Skeletal muscle satellite cell (primary cell): ENCODE data around the gene LCAT.

Source experiments
- H3K27me3 ChIP-seq: 2 replicates; pipeline ENCODE4 v1.7.0; 2013; ENCODE audit warnings: low read length; ENCODE audit not compliant: control insufficient read depth, insufficient read depth
- H3K36me3 ChIP-seq: 2 replicates; pipeline ENCODE4 v1.7.0; 2013; ENCODE audit warnings: mild to moderate bottlenecking, control low read depth, low read length; ENCODE audit not compliant: insufficient read depth
- H3K4me1 ChIP-seq: 2 replicates; pipeline ENCODE4 v1.7.0; 2013; ENCODE audit warnings: low read length; ENCODE audit not compliant: control insufficient read depth, insufficient read depth
- H3K4me2 ChIP-seq: 2 replicates; pipeline ENCODE4 v1.7.0; 2013; ENCODE audit warnings: mild to moderate bottlenecking, low read length
- H3K4me3 ChIP-seq: 2 replicates; pipeline ENCODE4 v1.7.0; 2013; ENCODE audit warnings: low read length
- H3K9ac ChIP-seq: 2 replicates; pipeline ENCODE4 v1.7.0; 2013; ENCODE audit warnings: mild to moderate bottlenecking, low read depth, low read length, moderate library complexity
- H3K9me3 ChIP-seq: replicated peaks from 2 replicates; pipeline ENCODE4 v1.7.0; 2013; ENCODE audit warnings: mild to moderate bottlenecking, control low read depth, low read length

LCAT gene

DNA sequence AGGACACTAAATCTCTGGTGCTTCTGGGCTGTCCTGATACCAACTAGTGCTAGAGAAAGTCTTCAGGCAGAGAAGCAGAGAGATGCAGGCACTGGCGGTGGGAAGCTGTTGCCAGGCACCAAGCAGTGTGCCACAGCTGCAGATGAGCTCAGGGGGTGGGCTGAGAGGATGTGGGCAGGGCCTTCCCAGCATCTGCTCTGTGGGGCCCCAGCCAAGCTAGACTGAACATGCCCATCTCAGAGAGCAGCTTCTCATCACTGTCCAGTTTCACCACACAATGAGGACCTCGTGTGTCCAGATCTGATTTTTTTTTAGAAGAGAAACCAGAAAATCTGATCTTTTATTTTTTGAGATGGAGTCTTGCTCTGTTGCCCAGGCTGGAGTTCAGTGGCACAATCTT lies 33.8 kb downstream of the LCAT start:
- Histone ChIP-seq H3K36me3 (peaks cover 14% of the 10 kb centered on the region), H3K9ac (no peak overlapping the region)

DNA sequence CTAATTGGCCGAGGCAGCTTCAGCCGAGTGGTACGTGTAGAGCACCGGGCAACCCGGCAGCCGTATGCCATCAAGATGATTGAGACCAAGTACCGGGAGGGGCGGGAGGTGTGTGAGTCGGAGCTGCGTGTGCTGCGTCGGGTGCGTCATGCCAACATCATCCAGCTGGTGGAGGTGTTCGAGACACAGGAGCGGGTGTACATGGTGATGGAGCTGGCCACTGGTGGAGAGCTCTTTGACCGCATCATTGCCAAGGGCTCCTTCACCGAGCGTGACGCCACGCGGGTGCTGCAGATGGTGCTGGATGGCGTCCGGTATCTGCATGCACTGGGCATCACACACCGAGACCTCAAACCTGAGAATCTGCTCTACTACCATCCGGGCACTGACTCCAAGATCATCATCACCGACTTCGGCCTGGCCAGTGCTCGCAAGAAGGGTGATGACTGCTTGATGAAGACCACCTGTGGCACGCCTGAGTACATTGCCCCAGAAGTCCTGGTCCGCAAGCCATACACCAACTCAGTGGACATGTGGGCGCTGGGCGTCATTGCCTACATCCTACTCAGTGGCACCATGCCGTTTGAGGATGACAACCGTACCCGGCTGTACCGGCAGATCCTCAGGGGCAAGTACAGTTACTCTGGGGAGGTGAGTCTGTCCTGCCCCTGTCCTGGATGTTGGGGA lies 34.7 kb downstream of the LCAT start:
- no peak overlapping the region for H3K9ac ChIP-seq
- no peaks in the 10 kb centered on the region for H3K4me1 ChIP-seq
- H3K27me3 ChIP-seq, result no peaks in the 10 kb centered on the region
- no peak overlapping the region for H3K4me2 ChIP-seq
- peaks cover 14% of the 10 kb centered on the region for H3K36me3 ChIP-seq
- H3K4me3 ChIP-seq, result no peak overlapping the region
- H3K9me3 ChIP-seq, result no peaks in the 10 kb centered on the region

More for the DNA sequence above, 33.8 kb downstream of the LCAT start:
- Histone ChIP-seq H3K4me1 (no peaks in the 10 kb centered on the region), H3K27me3 (no peaks in the 10 kb centered on the region), H3K9me3 (no peaks in the 10 kb centered on the region), H3K4me3 (no peak overlapping the region), H3K4me2 (no peak overlapping the region)

DNA sequence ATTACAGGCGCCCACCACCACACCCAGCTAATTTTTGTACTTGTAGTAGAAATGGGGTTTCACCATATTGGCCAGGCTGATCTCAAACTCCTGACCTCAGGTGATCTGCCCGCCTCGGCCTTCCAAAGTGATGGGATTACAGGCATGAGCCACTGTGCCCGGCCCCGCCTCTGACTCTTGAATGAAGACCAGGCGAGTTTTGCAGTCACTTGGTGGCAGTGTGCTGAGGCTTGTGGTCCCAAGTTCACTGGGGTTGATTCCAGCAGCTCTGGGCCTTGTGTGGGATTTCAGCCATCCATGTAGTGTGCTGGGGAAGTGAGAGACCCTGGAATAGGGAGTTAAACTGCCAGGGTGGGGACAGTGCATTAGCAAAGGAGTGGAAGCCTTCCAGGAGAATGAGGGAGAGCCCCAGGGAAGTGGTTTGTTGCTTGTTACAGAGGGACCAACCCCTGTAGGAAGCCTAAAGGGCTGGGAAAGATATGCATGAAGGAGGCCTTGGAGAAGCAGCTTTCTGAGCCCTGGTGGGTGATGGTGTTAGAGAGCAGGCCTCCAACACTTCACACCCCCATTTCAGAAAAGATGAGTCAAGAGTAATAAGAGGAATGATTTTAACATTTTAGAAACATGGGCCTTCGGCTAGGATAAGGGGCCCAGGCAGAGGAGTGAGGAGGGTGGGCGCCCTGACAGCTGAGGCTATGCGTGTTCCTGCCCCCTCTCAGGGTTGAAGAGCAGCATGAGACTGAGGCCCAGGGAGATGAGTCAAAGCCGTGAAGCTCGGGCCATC lies 36.3 kb downstream of the LCAT start:
- Histone ChIP-seq H3K36me3 (peaks cover 14% of the 10 kb centered on the region), H3K9ac (no peak overlapping the region), H3K4me2 (no peak overlapping the region), H3K27me3 (no peaks in the 10 kb centered on the region), H3K9me3 (no peaks in the 10 kb centered on the region), H3K4me1 (no peaks in the 10 kb centered on the region), H3K4me3 (no peak overlapping the region)

DNA sequence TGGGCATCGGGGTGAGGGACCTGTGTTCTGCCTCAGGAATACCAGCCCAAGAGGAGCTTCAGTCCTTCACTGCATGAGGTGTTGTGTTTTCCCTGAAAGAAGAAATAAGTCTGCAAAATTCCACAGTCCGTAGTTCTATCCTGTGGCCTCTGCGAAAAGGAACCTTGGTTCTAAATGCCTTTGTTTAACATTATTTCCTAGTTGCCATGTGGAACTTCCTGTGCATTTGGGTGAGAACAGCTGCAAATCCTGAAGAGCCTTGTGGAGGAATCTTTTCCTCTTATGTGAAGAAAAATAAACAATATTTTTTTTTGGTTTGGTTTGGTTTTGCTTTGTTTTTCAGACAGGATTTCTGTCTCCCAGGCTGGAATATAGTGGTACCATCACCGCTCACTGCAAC lies 41.1 kb downstream of the LCAT start:
- H3K9ac ChIP-seq, result no peak overlapping the region
- H3K9me3 ChIP-seq, result no peaks in the 10 kb centered on the region
- no peak overlapping the region for H3K4me2 ChIP-seq
- no peak overlapping the region for H3K4me3 ChIP-seq
- no peaks in the 10 kb centered on the region for H3K27me3 ChIP-seq
- H3K4me1 ChIP-seq, result no peaks in the 10 kb centered on the region
- H3K36me3 ChIP-seq, result no peaks in the 10 kb centered on the region

DNA sequence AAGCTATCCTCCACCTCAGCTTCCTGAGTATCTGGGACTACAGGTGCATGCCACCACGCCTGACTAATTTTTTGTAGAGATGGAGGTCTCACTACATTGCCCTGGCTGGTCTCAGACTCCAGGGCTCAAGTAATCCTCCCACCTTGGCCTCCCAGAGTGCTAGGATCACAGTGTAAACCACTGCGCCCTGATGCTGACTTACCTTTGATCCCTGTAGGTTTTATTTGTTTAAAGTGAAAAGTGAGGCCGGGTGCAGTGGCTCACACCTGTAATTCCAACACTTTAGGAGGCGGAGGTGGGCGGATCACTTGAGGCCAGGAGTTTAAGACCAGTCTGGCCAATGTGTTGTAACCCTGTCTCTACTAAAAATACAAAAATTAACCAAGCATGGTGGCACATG lies 42.2 kb downstream of the LCAT start:
- Histone ChIP-seq H3K9me3 (no peaks in the 10 kb centered on the region), H3K4me2 (no peak overlapping the region), H3K4me1 (no peaks in the 10 kb centered on the region), H3K4me3 (no peak overlapping the region), H3K9ac (no peak overlapping the region), H3K36me3 (no peaks in the 10 kb centered on the region), H3K27me3 (no peaks in the 10 kb centered on the region)

DNA sequence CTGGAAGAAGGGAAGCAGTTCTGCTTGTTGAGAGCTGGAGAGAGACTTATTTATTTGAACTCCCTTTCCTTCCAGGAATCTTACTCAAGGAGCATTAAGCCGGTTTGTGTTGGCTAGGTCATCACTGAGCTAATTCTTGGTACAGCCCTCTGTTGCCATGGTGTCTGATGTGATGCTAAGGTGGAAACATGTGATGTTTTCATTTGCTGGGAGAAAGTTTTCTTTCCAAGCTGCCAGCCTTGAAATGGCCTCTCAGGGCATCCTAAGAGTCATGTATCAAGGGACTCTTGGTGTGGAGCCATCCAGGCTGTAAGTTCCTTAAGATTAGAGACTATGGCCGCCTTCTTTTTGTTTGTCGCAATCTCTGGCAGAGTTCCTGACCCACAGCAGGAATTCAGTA lies 46.7 kb downstream of the LCAT start:
- Histone ChIP-seq H3K27me3 (no peaks in the 10 kb centered on the region), H3K4me2 (no peak overlapping the region), H3K36me3 (no peaks in the 10 kb centered on the region), H3K4me1 (peaks cover 12% of the 10 kb centered on the region), H3K9ac (no peak overlapping the region), H3K4me3 (no peak overlapping the region), H3K9me3 (no peaks in the 10 kb centered on the region)

DNA sequence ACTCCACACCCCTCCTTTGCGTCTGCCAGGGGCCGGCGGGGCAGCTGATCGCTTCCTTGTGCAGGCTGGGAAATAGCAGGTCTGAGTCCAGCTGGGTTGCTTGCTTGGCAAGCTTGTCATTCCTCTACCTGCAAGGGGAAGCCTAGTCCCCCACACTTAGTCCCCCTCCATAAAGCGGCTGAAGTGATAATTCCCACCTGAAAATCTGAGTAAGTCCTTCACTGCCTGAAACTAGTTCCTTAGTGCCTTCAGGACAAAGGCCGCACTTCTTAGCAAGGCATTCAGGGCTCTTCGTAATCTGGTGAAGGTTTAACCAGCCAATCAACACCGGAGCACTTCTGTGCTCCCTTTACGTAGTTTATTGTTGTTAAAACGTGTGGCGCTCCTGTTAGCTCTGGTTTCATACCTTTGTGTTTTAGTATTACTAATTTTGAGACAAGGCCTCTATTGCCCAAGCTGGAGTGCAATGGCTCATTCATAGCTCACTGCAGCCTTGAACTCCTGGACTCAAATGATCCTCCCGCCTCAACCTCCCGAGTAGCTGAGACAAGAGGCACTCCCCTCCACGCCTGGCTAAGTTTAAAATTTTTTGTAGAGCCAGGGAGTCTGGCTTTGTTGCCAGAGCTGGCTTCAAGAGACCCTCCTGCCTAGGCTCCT lies 50.0 kb downstream of the LCAT start:
- Histone ChIP-seq H3K4me2 (peak overlapping the region; percentile 81), H3K27me3 (no peaks in the 10 kb centered on the region), H3K4me3 (peak overlapping the region; percentile 96), H3K9ac (peak overlapping the region; percentile 99), H3K4me1 (peaks cover 12% of the 10 kb centered on the region), H3K9me3 (no peaks in the 10 kb centered on the region), H3K36me3 (no peaks in the 10 kb centered on the region)

DNA sequence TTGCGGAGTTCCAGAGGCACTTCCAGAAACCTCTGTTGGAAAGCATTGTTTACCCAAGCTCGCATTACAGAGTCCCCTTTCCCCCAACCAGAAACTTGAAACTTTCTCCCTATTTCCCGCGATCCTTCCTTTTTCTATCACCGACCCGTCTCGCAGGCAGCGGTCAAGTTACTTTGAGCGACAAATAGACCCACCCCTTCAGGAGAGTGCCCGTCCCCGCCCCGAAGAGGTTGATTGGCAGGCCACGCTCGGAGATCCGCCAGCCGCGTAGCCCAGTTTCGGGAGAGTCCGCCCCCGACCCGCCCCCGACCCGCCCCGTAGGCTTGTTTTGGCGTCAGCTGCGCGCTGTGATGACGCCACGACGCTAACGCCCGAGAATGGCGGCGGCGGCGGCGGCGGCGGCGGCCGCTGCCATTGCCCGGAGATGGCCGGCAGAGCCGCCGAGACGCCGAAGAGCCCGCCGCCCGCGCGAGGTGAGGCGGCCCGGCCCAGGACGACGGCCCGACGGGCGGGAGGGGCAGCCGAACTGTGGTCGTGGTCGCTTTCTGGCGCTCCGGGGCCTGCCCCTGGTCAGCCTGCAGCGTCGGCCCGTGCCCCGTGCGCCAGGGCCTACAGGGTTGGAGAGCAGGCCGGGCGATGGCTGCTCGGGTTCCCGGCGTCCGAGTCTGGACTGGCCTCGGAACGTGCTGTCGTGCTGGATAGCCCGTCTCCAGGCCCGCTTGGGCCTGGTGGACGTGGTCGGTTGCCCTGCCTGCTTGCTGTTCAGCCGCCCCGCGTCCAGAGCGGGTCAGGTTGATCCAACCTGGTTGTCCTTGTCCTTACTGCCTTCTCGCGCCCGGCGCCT lies 50.8 kb downstream of the LCAT start, which contains the start of gene PSKH1:
TSS of gene PSKH1 (plus strand) at position 356 of the 844 bp plus-strand sequence. CDS start 15,496 bp downstream, outside the sequence.
- peak within 1 kb of the TSS; percentile 81 for H3K4me2 ChIP-seq
- peak within 1 kb of the TSS; percentile 96 for H3K4me3 ChIP-seq
- H3K36me3 ChIP-seq, result no peaks in the 10 kb centered on the region
- no peaks in the 10 kb centered on the region for H3K27me3 ChIP-seq
- H3K4me1 ChIP-seq, result peaks cover 12% of the 10 kb centered on the region
- peak within 1 kb of the TSS; percentile 99 for H3K9ac ChIP-seq
- H3K9me3 ChIP-seq, result no peaks in the 10 kb centered on the region

DNA sequence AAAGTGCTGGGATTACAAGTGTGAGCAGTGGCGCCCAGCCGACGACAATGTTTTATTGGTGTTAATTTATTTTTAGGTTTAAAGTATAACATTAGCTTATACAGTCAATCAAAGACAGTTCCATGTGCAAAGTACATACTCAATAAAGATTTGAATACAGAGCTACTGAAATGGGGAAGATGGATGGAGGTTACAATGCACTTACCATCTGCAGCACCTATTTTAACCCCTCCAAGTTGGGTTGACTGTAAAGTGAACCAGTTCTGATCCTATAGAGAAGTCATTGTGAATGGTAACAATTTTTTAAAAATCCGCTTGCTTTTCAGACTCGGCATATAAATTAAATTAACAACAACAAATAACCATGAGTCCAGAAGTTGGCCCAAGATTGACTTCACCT lies 51.5 kb downstream of the LCAT start:
- Histone ChIP-seq H3K4me3 (peak overlapping the region; percentile 61), H3K4me1 (peaks cover 12% of the 10 kb centered on the region), H3K36me3 (no peaks in the 10 kb centered on the region), H3K9me3 (no peaks in the 10 kb centered on the region), H3K27me3 (no peaks in the 10 kb centered on the region), H3K4me2 (peak overlapping the region; percentile 81), H3K9ac (peak overlapping the region; percentile 66)
